GM21786 (cell line): ENCODE results near the gene SGK1.

Experiments used
- ATAC-seq: cut with Tn5 transposase; IDR thresholded peaks from one replicate; pipeline ENCODE4 v1.9.1; 2021; ENCODE audit not compliant: unreplicated experiment

The SGK1 gene

GRCh38 chr6:134317471-134318131 lies at the start of gene SGK1:
SGK1 (minus strand) TSS chr6:134318112; CDS start chr6:134317460, 652 bp downstream.
- no peak for ATAC-seq

- no peak for ATAC-seq
Measured at GRCh38 chr6:134363323-134364039, 45.6 kb upstream of the SGK1 start.

GRCh38 chr6:134361011-134361410 lies 43.1 kb upstream of the SGK1 start:
- no peak for ATAC-seq

GRCh38 chr6:134359302-134359701 lies 41.4 kb upstream of the SGK1 start:
- no peak for ATAC-seq

GRCh38 chr6:134358320-134358719 lies 40.4 kb upstream of the SGK1 start:
- no peak for ATAC-seq

GRCh38 chr6:134357022-134357487 lies 39.1 kb upstream of the SGK1 start:
- ATAC-seq: no peak

GRCh38 chr6:134356405-134356804 lies 38.5 kb upstream of the SGK1 start:
- ATAC-seq: no peak

- no peak for ATAC-seq
Measured at GRCh38 chr6:134352786-134353480, 35.0 kb upstream of the SGK1 start.

GRCh38 chr6:134351615-134352474 lies 33.9 kb upstream of the SGK1 start:
- peak; percentile 42 for ATAC-seq

GRCh38 chr6:134347885-134348805 lies 30.2 kb upstream of the SGK1 start:
- no peak for ATAC-seq

- no peak for ATAC-seq
Measured at GRCh38 chr6:134346932-134347545, 29.1 kb upstream of the SGK1 start.

GRCh38 chr6:134345789-134346188 lies 27.9 kb upstream of the SGK1 start:
- ATAC-seq: no peak

GRCh38 chr6:134343066-134343465 lies 25.2 kb upstream of the SGK1 start:
- no peak for ATAC-seq

- ATAC-seq: no peak
Measured at GRCh38 chr6:134341999-134342567, 24.2 kb upstream of the SGK1 start.

GRCh38 chr6:134340179-134340975 lies 22.5 kb upstream of the SGK1 start:
- no peak for ATAC-seq

- no peak for ATAC-seq
Measured at GRCh38 chr6:134339216-134339615, 21.3 kb upstream of the SGK1 start.

GRCh38 chr6:134331256-134331655 lies 13.3 kb upstream of the SGK1 start:
- ATAC-seq: no peak

GRCh38 chr6:134330555-134330954 lies 12.6 kb upstream of the SGK1 start:
- no peak for ATAC-seq
